ENCODE results near the gene PTX4. TPM values are rescaled to one million over a fixed set of nuclear protein-coding genes. Genes with fewer than 3 reads are reported as not detected.
A peak's percentile ranks its signal among the peaks of the same experiment; 100 is the strongest.

Gene PTX4
- total RNA-seq, 1 experiment from 2014 or later = not detected

DNA sequence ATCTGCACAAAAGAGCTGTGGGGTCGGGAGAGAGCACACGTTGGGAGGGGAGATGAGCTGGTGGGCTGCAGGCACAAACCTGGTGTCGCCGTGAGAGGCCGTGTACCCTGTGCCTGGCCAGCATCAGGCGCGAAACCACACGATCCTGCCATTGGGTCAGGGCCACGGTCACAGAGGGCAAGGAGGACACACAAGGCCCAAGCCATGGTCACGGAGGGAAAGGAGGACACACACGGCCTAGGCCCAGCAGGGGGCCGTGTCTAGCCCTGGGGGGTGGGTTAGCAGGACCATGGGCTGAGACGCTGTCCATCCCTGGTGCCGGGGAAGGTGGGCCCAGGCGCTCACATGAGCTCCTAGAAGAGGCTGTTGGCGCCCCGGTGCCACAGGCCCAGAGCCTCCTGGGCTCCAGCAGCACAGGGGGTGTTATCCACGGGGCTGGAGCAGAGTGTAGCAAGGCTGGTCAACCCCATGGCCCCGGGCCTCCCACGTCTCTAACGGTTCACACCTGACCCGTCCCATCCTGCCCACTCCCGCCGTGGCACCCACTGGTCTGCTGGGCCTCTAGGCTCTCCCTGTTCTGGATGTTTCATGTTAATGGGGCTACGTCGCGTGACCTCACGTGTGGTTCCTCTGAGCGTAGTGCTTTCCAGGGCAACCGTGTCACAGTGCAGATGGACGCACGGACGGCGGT, 36.9 kb downstream of the PTX4 start:
- no peak overlapping the region for H4K91ac ChIP-seq (ENCODE audit: insufficient read length, low read depth, low read length)
- H2BK15ac ChIP-seq (ENCODE audit: low read depth, low read length) = no peak overlapping the region
- H3K9me3 ChIP-seq (ENCODE audit: control insufficient read depth, low read depth, low read length) = no peaks in the 10 kb centered on the region
- H3K79me2 ChIP-seq (ENCODE audit: insufficient read depth, low read length) = no peaks in the 10 kb centered on the region
- H2AFZ ChIP-seq (ENCODE audit: low read length) = no peak overlapping the region
- H3K23ac ChIP-seq (ENCODE audit: insufficient read length, low read depth, low read length) = no peak overlapping the region
- no peak overlapping the region for H2BK5ac ChIP-seq (ENCODE audit: insufficient read length, low read length)
- Mint-ChIP-seq H3K27me3 (ENCODE audit: low read depth) (peaks cover 1% of the 10 kb centered on the region; the same call in 1 of the 2 replicates), H3K4me1 (no peaks in the 10 kb centered on the region), H3K4me3 (no peak overlapping the region), H3K36me3 (ENCODE audit: insufficient read depth in 1 of 3, low read depth in 3 of 3) (peaks cover 0 to 36% (median 31%) of the 10 kb centered on the region in 3 experiments; a peak in 6 of 7 replicates), H3K9me3 (no peaks in the 10 kb centered on the region), H3K27ac (peak overlapping the region in 2 of 3 experiments; percentile 77 to 83; a peak in 2 of 7 replicates)
- H3K56ac ChIP-seq (ENCODE audit: insufficient read length, low read depth, low read length) = no peak overlapping the region
- no peak overlapping the region for H3K18ac ChIP-seq (ENCODE audit: insufficient read length, low read depth, low read length)
- TF ChIP-seq, protein P1, sequence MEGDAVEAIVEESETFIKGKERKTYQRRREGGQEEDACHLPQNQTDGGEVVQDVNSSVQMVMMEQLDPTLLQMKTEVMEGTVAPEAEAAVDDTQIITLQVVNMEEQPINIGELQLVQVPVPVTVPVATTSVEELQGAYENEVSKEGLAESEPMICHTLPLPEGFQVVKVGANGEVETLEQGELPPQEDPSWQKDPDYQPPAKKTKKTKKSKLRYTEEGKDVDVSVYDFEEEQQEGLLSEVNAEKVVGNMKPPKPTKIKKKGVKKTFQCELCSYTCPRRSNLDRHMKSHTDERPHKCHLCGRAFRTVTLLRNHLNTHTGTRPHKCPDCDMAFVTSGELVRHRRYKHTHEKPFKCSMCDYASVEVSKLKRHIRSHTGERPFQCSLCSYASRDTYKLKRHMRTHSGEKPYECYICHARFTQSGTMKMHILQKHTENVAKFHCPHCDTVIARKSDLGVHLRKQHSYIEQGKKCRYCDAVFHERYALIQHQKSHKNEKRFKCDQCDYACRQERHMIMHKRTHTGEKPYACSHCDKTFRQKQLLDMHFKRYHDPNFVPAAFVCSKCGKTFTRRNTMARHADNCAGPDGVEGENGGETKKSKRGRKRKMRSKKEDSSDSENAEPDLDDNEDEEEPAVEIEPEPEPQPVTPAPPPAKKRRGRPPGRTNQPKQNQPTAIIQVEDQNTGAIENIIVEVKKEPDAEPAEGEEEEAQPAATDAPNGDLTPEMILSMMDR (conservative IDR thresholded peaks at IDR 0.05) = no peak
- no peak overlapping the region for H2AK5ac ChIP-seq (ENCODE audit: insufficient read length, low read length)
- H3K4me2 ChIP-seq (ENCODE audit: insufficient read depth, insufficient read length, low read length) = no peak overlapping the region
- no peak overlapping the region for H4K8ac ChIP-seq (replicated peaks; ENCODE audit: insufficient read length, low read depth, low read length)
- DNase-seq = no peak
- no peak overlapping the region for H3K4ac ChIP-seq (ENCODE audit: low read depth, low read length)
- H3K23me2 ChIP-seq (ENCODE audit: insufficient read length, low read depth, low read length, poor library complexity, severe bottlenecking) = no peaks in the 10 kb centered on the region
- H3K27me3 ChIP-seq (ENCODE audit: insufficient read depth, low read length) = no peaks in the 10 kb centered on the region
- H3K14ac ChIP-seq (ENCODE audit: insufficient read depth, low read length) = no peak overlapping the region
- no peak overlapping the region for H3T11ph ChIP-seq (ENCODE audit: low read length)
- H4K20me1 ChIP-seq (ENCODE audit: control insufficient read depth, insufficient read depth, insufficient read length) = no peaks in the 10 kb centered on the region
- H2BK120ac ChIP-seq (ENCODE audit: low read depth, low read length, poor library complexity, severe bottlenecking) = no peak overlapping the region
- no peak overlapping the region for H2BK12ac ChIP-seq (ENCODE audit: insufficient read length, low read depth, low read length)
- H3K79me1 ChIP-seq (ENCODE audit: insufficient read depth, low read depth, low read length, poor library complexity, severe bottlenecking) = no peaks in the 10 kb centered on the region
- no peak overlapping the region for H3K9ac ChIP-seq (ENCODE audit: extremely low read depth, insufficient read length, low read length)
- no peaks in the 10 kb centered on the region for H3K4me1 ChIP-seq (ENCODE audit: insufficient read depth, low read length)
- H2BK20ac ChIP-seq (ENCODE audit: low read depth, low read length, poor library complexity, severe bottlenecking) = no peak overlapping the region
- no peak overlapping the region for H4K5ac ChIP-seq (ENCODE audit: insufficient read length, low read depth, low read length)
- WGBS (ENCODE audit: extremely low coverage, insufficient read length, low lambda C conversion rate) = no CpG with 5 or more reads among the region's 34 CpGs
- H3K27ac ChIP-seq (ENCODE audit: insufficient read length, low read depth, low read length) = no peak overlapping the region

Data from H9 (cell line).